PC-3 (cell line): ENCODE results near the gene NUDT5.

Experiments used
- CTCF ChIP-seq: fragments of 300-600 bp; sonication (generic); conservative IDR thresholded peaks from 2 replicates; pipeline ENCODE4 v1.5.1; 2017; ENCODE audit warnings: antibody characterized with exemption, low read depth, mild to moderate bottlenecking, low read length
- EZH2 ChIP-seq: fragments of 300-600 bp; sonication (generic); IDR thresholded peaks from one replicate; pipeline ENCODE4 v1.6.1; 2017; ENCODE audit warnings: antibody characterized with exemption, mild to moderate bottlenecking, low read length; ENCODE audit not compliant: unreplicated experiment
- EZH2phosphoT487 ChIP-seq: fragments of 300-600 bp; sonication (generic); IDR thresholded peaks from 2 replicates; pipeline ENCODE4 v1.6.1; 2018; ENCODE audit warnings: mild to moderate bottlenecking, antibody characterized with exemption, low read length, borderline replicate concordance

- TF ChIP-seq CTCF (no peak), EZH2phosphoT487 (no peak), EZH2 (no peak)
Measured at GRCh38 chr10:12179606-12180170, 16.0 kb downstream of the NUDT5 start.
